CD4-positive, CD25-positive, alpha-beta regulatory T cell (primary cell): ENCODE data around the gene PLA2G5. TPM values are rescaled to one million over a fixed set of nuclear protein-coding genes. Genes with fewer than 3 reads are reported as not detected.

Experiments
- ATAC-seq, 2 donors: fragments of 150-1000 bp; cut with Tn5 transposase; one replicate each; pipeline ENCODE4 v1.10.0; 2021; ENCODE audit warnings: low read depth in 2 of 2, moderate number of reproducible peaks in 2 of 2, moderate library complexity in 1 of 2
- DNase-seq, 3 donors: peaks; one replicate each; pipeline versions ENCODE4 v3.0.0 to v3.0.0-alpha.2; 2012 to 2022; ENCODE audit warnings: mixed read lengths in 1 of 3
- H3K27ac ChIP-seq: one replicate; pipeline ENCODE4 v1.7.0; 2013; ENCODE audit warnings: mild to moderate bottlenecking, low read length; ENCODE audit not compliant: insufficient read depth, poor library complexity, severe bottlenecking
- H3K27me3 ChIP-seq: one replicate; pipeline ENCODE4 v1.7.0; 2013; ENCODE audit warnings: low read length; ENCODE audit not compliant: control insufficient read depth, insufficient read depth
- H3K36me3 ChIP-seq: one replicate; pipeline ENCODE4 v1.7.0; 2013; ENCODE audit warnings: mild to moderate bottlenecking, low read length, moderate library complexity; ENCODE audit not compliant: control insufficient read depth, insufficient read depth
- H3K4me1 ChIP-seq: 2 replicates; pipeline ENCODE4 v1.7.0; 2013; ENCODE audit warnings: mild to moderate bottlenecking, low read length; ENCODE audit not compliant: insufficient read depth, control insufficient read depth, poor library complexity, severe bottlenecking
- H3K4me3 ChIP-seq: one replicate; pipeline ENCODE4 v1.7.0; 2013; ENCODE audit warnings: low read depth, mild to moderate bottlenecking, low read length, moderate library complexity
- H3K9me3 ChIP-seq, 2 experiments: 1 replicate in 1 of 2; 2 replicates in 1 of 2; pipeline ENCODE4 v1.7.0; 2013; ENCODE audit warnings: low read length in 2 of 2, mild to moderate bottlenecking in 1 of 2, moderate library complexity in 1 of 2; ENCODE audit not compliant: control insufficient read depth in 2 of 2
- H3K27ac Mint-ChIP-seq, 3 donors: one replicate each; pipeline ENCODE4 v1.8.0; 2020 to 2022; ENCODE audit warnings: mild to moderate bottlenecking in 3 of 3, mixed read lengths in 3 of 3, moderate library complexity in 2 of 3
- H3K27me3 Mint-ChIP-seq: one replicate; pipeline ENCODE4 v1.8.0; 2022; ENCODE audit warnings: mild to moderate bottlenecking, mixed read lengths
- H3K36me3 Mint-ChIP-seq: one replicate; pipeline ENCODE4 v1.8.0; 2020; ENCODE audit warnings: mixed read lengths
- H3K4me1 Mint-ChIP-seq, 4 donors: one replicate each; pipeline ENCODE4 v1.8.0; 2020 to 2022; ENCODE audit warnings: mixed read lengths in 4 of 4, mild to moderate bottlenecking in 1 of 4
- H3K4me3 Mint-ChIP-seq, 4 donors: one replicate each; pipeline ENCODE4 v1.8.0; 2020 to 2022; ENCODE audit warnings: mild to moderate bottlenecking in 4 of 4, mixed read lengths in 4 of 4, moderate library complexity in 3 of 4
- H3K9me3 Mint-ChIP-seq, 7 donors: one replicate each; pipeline ENCODE4 v1.8.0; 2020 to 2022; ENCODE audit warnings: mixed read lengths in 7 of 7, mild to moderate bottlenecking in 3 of 7, moderate library complexity in 2 of 7
- polyA plus RNA-seq, 4 donors: library from polyadenylated mRNA; unstranded; fragments of 300-500 nt; fragmentation: Illumina TruSeq; gene quantifications; one replicate each; pipeline ENCODE4 v1.2.3, GENCODE V29; 2021
- total RNA-seq: library from RNA; stranded (reverse); gene quantifications from one replicate; pipeline ENCODE4 v1.2.3, GENCODE V29; 2022

The PLA2G5 gene
- total and polyA plus RNA-seq, 5 donors from 2014 or later: not detected

- no peak for ATAC-seq
Observed at GRCh38 chr1:20136249-20136648, 66.3 kb downstream of the PLA2G5 start.

GRCh38 chr1:20137055-20137454, 67.1 kb downstream of the PLA2G5 start:
- DNase-seq (no peak), ATAC-seq (no peak)
- peaks cover 0 to 5% (median 0%) of the 10 kb centered on the region in 7 donors for H3K9me3 Mint-ChIP-seq
- H3K4me3 Mint-ChIP-seq: no peak overlapping the region
- peaks cover 23% of the 10 kb centered on the region for H3K27me3 Mint-ChIP-seq
- Histone ChIP-seq H3K4me1 (no peaks in the 10 kb centered on the region), H3K27me3 (peaks cover 5% of the 10 kb centered on the region), H3K4me3 (no peak overlapping the region), H3K27ac (no peak overlapping the region), H3K36me3 (no peaks in the 10 kb centered on the region), H3K9me3 (no peaks in the 10 kb centered on the region)
- no peaks in the 10 kb centered on the region for H3K36me3 Mint-ChIP-seq
- no peak overlapping the region for H3K27ac Mint-ChIP-seq
- no peaks in the 10 kb centered on the region for H3K4me1 Mint-ChIP-seq

More at GRCh38 chr1:20136249-20136648, 66.3 kb downstream of the PLA2G5 start:
- Mint-ChIP-seq H3K36me3 (no peaks in the 10 kb centered on the region), H3K27ac (no peak overlapping the region), H3K4me3 (no peak overlapping the region), H3K4me1 (no peaks in the 10 kb centered on the region), H3K27me3 (peaks cover 25% of the 10 kb centered on the region), H3K9me3 (peaks cover 0 to 5% (median 0%) of the 10 kb centered on the region in 7 donors)
- Histone ChIP-seq H3K9me3 (no peaks in the 10 kb centered on the region), H3K4me1 (no peaks in the 10 kb centered on the region), H3K27me3 (peaks cover 5% of the 10 kb centered on the region), H3K4me3 (no peak overlapping the region), H3K36me3 (no peaks in the 10 kb centered on the region), H3K27ac (no peak overlapping the region)
- DNase-seq: no peak

GRCh38 chr1:20137604-20138003, 67.6 kb downstream of the PLA2G5 start:
- DNase-seq: no peak
- H3K27ac ChIP-seq: no peak overlapping the region

GRCh38 chr1:20138346-20138745, 68.4 kb downstream of the PLA2G5 start:
- H3K4me3 Mint-ChIP-seq: no peak overlapping the region
- no peaks in the 10 kb centered on the region for H3K4me1 Mint-ChIP-seq
- DNase-seq: no peak

More at GRCh38 chr1:20137604-20138003, 67.6 kb downstream of the PLA2G5 start:
- no peaks in the 10 kb centered on the region for H3K9me3 ChIP-seq
- H3K4me1 ChIP-seq: no peaks in the 10 kb centered on the region
- no peak for ATAC-seq
- Mint-ChIP-seq H3K9me3 (peaks cover 0 to 5% (median 0%) of the 10 kb centered on the region in 7 donors), H3K36me3 (no peaks in the 10 kb centered on the region), H3K27me3 (peaks cover 25% of the 10 kb centered on the region), H3K4me3 (no peak overlapping the region), H3K4me1 (no peaks in the 10 kb centered on the region), H3K27ac (no peak overlapping the region)
- H3K36me3 ChIP-seq: no peaks in the 10 kb centered on the region
- peaks cover 5% of the 10 kb centered on the region for H3K27me3 ChIP-seq
- H3K4me3 ChIP-seq: no peak overlapping the region

GRCh38 chr1:20138961-20139550, 69.1 kb downstream of the PLA2G5 start, which contains the start of gene PLA2G2F:
PLA2G2F (plus strand) TSS chr1:20139323; CDS start chr1:20139428, 105 bp downstream.
- Mint-ChIP-seq H3K27ac (no peak within 1 kb of the TSS), H3K9me3 (peaks cover 0 to 2% (median 0%) of the 10 kb centered on the region in 7 donors), H3K4me3 (no peak within 1 kb of the TSS), H3K4me1 (no peaks in the 10 kb centered on the region), H3K36me3 (no peaks in the 10 kb centered on the region), H3K27me3 (peaks cover 23% of the 10 kb centered on the region)
- peaks cover 3% of the 10 kb centered on the region for H3K27me3 ChIP-seq
- H3K27ac ChIP-seq: no peak within 1 kb of the TSS
- DNase-seq: no peak
- no peak within 1 kb of the TSS for H3K4me3 ChIP-seq
- no peaks in the 10 kb centered on the region for H3K4me1 ChIP-seq
- no peak for ATAC-seq
- no peaks in the 10 kb centered on the region for H3K9me3 ChIP-seq
- no peaks in the 10 kb centered on the region for H3K36me3 ChIP-seq

More at GRCh38 chr1:20138346-20138745, 68.4 kb downstream of the PLA2G5 start:
- H3K36me3 ChIP-seq: no peaks in the 10 kb centered on the region
- no peaks in the 10 kb centered on the region for H3K9me3 ChIP-seq
- no peak overlapping the region for H3K27ac ChIP-seq
- Mint-ChIP-seq H3K36me3 (no peaks in the 10 kb centered on the region), H3K27me3 (peaks cover 25% of the 10 kb centered on the region), H3K9me3 (peaks cover 0 to 4% (median 0%) of the 10 kb centered on the region in 7 donors), H3K27ac (no peak overlapping the region)
- no peak for ATAC-seq
- no peak overlapping the region for H3K4me3 ChIP-seq
- H3K27me3 ChIP-seq: peaks cover 5% of the 10 kb centered on the region
- H3K4me1 ChIP-seq: no peaks in the 10 kb centered on the region

GRCh38 chr1:20139776-20140612, 70.0 kb downstream of the PLA2G5 start:
- DNase-seq (no peak), ATAC-seq (no peak)
- Mint-ChIP-seq H3K27ac (no peak overlapping the region), H3K27me3 (peaks cover 19% of the 10 kb centered on the region), H3K9me3 (peaks cover 0 to 1% (median 0%) of the 10 kb centered on the region in 7 donors), H3K36me3 (no peaks in the 10 kb centered on the region), H3K4me1 (no peaks in the 10 kb centered on the region), H3K4me3 (no peak overlapping the region)
- Histone ChIP-seq H3K4me3 (no peak overlapping the region), H3K36me3 (no peaks in the 10 kb centered on the region), H3K27me3 (peaks cover 3% of the 10 kb centered on the region), H3K4me1 (no peaks in the 10 kb centered on the region), H3K27ac (no peak overlapping the region), H3K9me3 (no peaks in the 10 kb centered on the region)

GRCh38 chr1:20141001-20141400, 71.0 kb downstream of the PLA2G5 start:
- Histone ChIP-seq H3K27me3 (peaks cover 3% of the 10 kb centered on the region), H3K36me3 (no peaks in the 10 kb centered on the region), H3K9me3 (no peaks in the 10 kb centered on the region), H3K4me1 (no peaks in the 10 kb centered on the region), H3K4me3 (no peak overlapping the region), H3K27ac (no peak overlapping the region)
- Mint-ChIP-seq H3K27me3 (peaks cover 19% of the 10 kb centered on the region), H3K4me1 (no peaks in the 10 kb centered on the region), H3K9me3 (peaks cover 0 to 1% (median 0%) of the 10 kb centered on the region in 7 donors), H3K4me3 (no peak overlapping the region), H3K27ac (no peak overlapping the region), H3K36me3 (no peaks in the 10 kb centered on the region)
- DNase-seq (no peak), ATAC-seq (no peak)
